NCI-H510A (cell line): Measurements from ENCODE around the gene HOXA11.
A peak's percentile ranks its signal among the peaks of the same experiment; 100 is the strongest.

ENCODE experiments used
- DNase-seq: peaks from one replicate; lab custom pipeline; 2025; lab: John Stamatoyannopoulos, UW

Gene HOXA11

DNA sequence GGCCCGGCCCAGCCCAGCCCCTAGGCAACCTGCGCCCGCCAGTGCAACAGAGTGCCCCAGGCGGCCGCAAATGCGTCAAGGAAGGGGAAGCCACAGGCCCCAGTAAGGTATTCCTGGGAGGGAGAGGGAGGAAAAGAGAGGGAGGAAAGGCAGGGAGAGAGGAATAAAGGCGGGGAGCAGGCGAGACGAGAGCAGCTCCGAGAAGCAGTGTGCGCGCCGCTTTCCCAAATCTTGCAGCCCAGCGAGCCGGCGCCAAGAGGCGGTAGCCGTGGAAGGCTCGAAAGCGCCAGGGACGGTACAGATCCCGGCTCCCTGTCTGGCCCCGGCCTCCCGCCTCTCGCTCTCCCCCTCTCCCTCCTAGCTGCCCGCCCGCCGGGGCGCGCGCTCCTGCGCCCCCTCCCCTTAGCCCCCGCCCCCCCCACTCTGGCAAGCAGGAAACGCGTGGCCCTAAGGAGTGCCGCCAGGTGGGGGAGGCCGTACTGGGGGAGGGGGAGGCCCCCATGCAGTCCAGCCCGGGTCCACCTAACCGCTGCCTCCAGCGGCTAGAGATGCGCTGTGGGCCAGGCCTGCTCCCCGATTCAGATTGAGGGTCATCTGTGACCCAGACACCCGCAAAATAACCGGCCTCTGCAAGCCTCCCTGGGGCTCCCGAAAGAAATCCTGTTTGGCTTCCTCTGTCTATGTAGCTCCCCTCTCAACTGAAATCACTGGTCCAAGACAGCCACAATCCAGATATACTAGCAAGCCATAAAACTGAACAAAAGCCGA lies 15.2 kb downstream of the HOXA11 start:
- peak; percentile 60 for DNase-seq

DNA sequence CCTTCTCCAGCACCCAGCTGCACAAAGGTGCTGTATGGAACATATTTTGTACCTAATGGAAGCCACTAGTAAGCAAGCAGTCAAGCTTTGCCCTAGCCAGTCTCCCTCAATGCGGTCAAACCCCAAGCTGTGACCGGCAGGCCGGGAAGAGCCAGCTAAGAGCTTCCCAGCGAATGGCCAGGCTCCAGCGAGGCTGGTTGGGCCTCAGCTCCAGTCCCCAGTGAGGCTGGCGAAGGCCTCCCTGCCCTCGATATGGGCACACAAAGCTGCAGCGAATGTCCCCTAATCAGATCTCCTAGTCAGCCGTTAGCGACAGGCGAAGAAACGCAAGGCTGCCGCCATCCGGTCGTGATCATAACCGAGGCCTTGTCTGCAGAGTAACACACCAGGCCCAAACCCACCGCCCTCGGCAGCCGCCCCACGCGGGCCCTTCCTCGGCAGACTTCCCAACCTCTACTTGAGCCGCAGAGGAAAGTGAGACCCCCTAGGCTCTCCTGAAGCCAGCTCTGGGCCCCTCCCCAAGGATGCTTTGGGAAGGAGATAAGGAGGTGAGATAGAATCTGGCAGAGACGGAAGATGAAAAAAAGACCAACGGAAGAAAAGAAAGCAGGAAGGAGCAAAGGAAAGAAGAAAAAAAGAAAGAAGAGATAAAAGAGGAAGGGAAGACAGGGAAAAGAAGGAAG lies 16.6 kb downstream of the HOXA11 start:
- peak; percentile 44 for DNase-seq

DNA sequence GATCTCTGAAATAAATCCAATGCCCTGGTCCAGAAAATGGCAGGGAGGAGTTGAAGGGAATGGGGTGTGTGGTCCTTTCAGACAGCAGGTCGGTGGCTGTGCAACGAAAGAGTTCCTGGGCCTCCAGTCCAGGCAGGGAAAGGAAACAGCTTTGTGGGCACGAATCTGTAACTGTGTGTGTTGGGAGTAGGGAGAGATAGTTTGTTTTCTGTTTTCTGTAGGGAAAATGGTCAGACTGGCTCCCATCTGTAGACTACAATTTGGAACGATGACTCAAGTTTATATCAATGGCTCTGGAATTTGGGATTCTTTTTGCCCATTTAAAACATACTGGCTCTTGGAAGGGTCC lies 17.1 kb downstream of the HOXA11 start:
- DNase-seq = no peak

DNA sequence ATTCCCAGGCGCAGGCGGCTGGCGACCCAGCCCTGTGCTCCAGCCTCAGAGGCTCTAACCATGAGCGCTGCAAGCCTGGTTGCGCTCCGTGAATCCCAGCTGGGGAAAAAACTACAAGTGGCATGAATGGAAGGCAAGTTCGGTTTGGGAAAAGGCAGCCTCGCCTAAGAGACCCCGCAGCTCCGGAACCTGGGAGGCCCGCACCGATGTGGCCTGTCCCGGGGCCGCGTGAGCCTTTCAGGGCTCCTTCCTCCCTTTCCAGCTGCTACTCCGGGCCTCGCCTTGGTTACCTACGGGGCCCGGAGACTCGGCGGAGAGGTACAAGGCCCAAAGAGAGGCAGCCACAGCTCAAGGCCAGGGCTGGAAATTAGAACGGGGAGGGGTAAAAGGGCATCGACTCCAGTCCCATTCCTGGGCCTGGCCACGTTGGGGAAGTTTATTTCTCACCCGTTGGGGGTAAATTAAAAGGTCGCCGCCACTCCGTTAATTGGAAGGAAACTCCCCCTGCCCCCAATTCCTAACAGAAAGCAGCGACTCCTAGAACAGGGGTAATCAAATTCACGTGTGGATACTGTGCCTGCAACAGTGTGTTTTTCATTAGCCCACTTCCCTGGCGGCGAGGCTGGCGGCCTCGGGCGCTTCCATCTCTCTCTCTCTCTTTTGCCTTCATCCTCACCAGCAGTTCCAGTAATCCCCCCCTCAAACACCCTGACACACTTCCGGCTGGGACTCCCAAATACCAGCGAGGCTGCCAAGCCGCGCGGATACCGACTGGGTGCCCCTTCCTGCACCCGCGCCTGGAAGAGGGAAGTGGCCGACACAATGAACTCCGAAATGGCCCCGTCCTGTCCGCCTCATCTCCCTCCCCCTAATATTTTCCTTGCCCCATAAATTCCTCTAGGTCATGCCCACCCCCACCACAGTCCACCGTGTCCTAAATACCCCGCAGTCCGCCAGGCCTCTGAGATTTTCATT lies 18.2 kb downstream of the HOXA11 start:
- DNase-seq = peak; percentile 47

DNA sequence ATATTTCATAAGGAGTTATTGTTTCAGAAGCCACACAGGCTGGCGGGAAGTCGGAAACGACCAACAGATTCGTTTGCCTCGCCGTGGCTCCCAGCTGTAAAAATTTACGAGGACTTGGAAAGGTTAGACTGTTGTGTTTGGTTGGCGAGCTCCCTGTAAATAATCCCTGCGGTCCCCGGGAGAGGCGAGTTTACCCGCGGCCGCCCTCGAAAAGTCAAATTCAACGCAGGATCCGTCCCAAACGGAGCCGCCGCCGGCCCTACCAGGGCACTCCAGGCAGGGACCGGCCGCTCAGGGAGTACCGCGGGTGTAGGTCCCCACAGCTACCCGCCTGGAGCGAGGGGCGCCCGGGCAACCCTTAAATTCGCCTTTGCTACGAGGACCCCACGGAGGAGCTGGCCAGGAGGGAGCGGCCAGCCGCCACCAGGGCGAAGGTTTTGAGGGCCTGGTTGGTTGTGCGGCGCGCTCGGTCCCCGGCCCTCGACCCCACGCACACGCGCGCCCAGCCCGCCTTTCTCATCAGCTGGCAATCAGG lies 19.0 kb downstream of the HOXA11 start:
- no peak for DNase-seq

DNA sequence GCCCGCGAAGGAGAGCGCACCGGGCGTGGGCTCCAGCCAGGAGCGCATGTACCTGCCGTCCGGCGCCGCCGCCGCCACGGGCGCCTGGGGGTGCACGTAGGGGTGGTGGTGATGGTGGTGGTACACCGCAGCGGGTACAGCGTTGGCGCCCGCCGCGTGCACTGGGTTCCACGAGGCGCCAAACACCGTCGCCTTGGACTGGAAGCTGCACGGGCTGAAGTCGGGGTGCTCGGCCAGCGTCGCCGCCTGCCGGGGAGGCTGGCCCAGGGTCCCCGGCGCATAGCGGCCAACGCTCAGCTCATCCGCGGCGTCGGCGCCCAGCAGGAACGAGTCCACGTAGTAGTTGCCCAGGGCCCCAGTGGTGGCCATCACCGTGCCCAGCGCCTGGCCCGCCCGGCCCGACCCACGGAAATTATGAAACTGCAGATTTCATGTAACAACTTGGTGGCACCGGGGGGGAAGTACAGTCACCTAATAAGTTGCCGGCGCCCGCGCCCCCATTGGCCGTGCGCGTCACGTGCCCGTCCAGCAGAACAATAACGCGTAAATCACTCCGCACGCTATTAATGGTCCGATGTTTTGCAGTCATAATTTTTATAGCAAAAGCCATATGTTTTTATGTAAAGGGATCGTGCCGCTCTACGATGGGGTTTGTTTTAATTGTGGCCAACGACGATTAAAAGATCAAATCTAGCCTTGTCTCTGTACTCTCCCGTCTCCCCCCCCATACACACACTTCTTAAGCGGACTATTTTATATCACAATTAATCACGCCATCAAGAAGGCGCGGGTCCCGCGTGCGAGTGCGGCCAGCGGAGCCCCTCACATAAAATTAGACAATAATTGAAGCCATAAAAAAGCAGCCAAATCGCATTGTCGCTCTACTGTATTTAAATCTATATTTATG lies 19.7 kb downstream of the HOXA11 start, which contains the start of gene HOXA9:
Gene HOXA9 (minus strand): TSS at position 449 of the 907 bp plus-strand sequence. CDS start 80 bp downstream, at position 369.
- peak; percentile 87 for DNase-seq

DNA sequence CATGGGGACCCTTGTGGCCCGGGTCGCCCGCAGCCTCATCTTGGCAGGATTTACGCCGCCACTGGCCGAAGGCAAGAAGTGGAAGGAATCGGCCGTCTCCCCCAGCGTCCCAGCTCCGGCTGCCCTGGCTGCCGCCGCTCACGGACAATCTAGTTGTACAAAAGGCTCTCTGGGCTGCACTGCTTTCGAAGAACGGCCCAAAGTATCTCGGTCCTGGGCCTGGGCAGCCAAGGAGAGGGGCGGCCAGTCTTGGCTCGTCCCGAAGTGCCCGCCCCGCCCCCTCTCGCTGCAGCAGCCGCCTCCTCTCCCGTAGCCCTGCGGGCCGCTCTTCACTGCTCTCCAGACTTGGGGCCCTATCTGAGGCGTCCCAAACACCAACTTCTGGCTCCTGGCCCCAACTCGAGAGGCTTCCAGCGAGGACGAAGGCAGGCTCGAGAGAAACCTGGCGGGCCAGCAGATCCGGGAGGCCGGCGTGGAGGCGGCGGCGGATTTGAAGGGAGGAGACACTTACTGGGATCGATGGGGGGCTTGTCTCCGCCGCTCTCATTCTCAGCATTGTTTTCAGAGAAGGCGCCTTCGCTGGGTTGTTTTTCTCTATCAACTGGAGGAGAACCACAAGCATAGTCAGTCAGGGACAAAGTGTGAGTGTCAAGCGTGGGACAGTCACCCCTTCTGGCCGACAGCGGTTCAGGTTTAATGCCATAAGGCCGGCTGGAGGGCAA lies 20.5 kb downstream of the HOXA11 start:
- no peak for DNase-seq

DNA sequence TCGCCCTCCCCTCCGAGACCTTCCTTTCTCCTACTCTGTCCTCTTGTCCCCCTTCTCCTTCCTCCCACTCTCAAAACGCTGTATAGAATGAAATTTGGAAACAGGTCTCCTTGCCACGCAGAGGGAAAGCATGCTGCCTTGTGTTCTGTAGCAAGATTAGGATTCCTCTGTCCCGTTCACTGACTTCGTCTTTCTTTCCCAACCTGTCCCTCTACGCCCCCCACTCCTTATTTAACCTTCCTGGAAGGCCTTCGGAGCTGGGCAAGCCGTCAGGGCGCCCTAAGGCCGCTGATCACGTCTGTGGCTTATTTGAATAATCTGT lies 21.0 kb downstream of the HOXA11 start:
- no peak for DNase-seq

DNA sequence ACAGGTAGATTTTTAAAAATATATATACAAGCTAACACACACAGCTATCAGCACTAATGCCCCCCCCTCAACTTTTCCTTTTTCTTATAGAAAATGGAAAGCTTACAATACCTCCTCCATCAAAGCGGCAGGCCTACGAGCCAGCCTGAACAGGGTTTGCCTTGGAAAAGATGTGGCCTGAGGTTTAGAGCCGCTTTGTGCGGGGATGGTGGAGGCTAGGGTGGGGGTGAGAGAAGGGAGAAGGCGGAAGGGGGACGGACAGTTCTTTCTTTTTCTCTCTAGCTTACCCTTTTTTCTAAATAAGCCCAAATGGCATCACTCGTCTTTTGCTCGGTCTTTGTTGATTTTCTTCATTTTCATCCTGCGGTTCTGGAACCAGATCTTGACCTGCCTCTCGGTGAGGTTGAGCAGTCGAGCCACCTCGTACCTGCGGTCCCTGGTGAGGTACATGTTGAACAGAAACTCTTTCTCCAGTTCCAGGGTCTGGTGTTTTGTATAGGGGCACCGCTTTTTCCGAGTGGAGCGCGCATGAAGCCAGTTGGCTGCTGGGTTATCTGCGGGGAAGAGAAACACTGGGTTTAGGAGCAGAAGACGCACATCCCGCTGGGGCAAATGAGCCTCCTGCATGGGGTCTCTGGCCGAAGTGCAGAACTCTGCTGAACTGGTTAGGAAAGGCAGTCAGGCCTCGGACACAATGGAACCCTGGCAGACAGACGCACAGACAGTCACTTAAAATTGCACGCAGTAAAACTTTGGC lies 21.6 kb downstream of the HOXA11 start:
- DNase-seq = no peak

DNA sequence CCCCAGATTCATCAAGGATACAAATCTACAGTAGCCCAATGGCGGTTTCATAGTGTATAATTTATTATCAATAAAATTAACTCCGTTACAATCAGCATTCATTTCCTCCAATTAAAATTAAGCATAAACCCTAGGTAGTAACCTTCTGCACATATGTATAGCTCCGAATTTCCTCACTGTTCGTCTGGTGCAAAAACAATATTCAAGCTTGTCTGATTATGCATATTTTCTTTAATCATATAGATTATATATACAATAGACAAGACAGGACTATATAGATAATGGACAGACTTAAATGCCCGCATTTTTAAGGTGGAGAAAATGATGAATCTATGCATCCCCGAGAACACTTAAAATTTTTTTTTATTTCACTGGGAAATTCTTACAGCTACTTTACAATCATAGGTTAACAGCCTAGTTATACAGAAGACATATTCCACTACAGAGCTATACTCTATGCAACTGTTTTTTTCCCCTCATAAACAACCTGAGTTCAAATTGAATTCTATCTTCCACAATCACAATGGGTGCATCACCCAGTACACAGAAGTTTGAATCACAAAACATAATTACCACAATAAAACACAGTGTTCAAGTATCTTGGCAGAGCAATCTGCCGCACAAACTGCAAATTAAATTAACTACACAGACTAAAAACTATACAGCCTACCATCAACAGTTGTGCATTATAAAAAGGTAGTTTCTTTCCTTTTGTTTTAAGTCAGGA lies 22.3 kb downstream of the HOXA11 start:
- no peak for DNase-seq

DNA sequence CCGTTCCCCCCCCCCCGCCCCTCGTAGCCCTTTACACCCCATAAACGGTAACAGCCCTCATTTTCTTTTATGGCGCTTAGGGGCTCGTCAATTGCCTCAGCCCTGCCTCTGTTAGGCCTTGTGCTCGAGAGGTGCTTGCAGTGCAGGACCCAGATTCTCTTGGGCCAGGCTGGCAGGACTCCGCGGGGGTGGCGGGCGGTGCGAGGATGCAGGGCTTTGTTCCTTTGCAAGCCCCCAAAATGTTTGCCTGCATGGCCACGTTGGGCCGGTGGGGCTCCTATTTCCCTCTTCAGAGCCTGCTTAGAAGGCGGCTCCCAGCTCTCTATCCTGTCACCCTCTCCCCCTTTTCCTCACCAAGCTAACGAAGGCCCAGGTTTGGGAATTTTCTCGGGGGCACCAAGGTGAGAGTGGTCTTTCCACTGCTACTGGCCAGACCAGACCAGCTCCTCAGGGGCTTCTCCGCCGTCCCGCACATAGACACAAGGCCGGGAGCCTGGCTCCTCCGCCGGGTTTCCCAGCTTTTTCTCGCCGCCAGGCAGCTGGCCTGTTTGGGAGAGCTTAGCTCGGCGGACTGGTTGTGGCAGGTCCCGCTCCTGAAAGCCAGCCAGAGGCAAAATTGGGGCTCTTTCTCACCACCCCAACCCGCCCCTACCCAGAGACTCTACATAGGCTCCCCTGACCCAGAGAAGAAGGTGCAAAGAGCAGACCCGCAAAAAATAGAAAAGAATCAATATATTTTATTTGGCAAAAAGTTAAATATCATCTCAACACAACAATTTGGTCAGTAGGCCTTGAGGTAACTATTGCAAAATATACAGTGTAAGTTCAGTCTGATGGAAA lies 23.1 kb downstream of the HOXA11 start:
- DNase-seq = peak; percentile 32

DNA sequence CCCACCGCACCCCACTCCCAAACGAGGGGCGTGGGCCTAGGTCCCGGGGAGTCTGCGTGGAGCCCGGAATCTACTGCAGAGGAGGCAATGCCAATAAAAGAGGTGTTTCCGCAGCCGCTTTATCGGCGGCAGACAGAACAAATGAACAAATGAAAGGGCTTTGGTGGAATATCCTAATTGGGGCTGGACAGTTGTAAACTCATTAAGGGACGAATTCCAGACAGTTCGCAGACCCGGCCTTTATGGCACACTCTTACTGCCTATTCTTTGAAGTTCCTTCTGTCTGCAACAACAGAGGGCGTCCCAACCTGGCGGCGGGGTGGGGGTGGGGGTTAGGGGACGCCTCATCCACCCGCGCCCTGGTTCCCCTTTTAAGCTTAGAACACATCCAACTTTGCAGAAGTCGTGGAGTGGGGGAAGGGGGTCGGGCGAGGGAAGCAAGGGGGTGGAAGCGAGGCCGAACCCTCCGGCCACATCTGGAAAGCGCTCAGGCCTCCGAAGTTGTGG lies 23.8 kb downstream of the HOXA11 start:
- no peak for DNase-seq

DNA sequence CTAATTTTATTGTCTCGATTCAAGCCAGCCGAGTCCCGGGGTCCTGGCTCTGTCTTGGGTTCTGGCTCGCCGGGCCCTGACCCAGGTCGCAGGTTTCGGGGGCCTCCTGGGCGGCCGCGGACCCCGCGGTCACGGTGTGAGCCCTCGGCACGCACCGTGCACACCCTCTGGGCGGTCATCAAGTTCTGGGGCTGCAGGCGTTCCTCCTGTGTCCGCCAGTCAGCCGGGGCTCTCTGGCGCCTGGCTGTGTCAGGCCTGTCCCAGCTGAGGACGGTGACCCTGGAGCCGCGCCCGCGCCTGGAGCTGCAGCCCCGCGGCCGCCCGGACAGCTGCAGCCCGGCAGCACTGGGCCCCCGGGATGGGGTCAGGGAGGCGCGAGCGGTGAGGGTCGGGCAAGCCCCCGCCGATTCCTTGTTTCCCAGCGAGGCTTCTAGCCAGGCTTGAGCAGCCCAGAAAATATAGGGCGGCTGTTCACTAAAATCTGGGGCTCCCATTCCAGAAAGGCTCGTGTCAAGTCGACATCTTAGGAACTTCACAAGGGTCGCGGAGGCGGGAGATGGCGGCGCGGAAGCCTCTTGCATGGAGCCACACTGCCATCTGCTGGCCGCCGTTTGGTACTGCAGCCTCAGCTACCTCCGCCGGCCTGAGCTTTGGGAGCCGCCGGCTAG lies 24.4 kb downstream of the HOXA11 start:
- DNase-seq = peak; percentile 78

DNA sequence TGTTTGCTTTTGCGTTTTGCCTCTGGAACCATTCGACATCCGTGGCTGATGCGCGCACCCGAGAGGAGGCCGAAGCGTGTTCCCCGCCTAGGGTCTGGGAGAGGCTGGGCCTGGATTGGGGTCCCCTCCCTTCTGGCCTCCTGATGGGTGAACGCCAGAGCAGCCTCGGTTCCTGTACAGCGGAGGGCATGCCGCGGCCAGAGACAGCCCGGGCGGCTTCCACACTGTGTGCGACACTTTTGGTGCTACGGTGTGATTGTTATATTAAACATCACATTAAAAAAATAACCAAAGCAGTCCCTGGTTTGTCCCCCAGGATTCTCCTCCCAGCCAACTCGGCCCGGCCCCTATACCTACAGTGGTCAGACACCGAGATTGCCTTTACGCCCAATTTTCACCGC lies 24.9 kb downstream of the HOXA11 start:
- no peak for DNase-seq

DNA sequence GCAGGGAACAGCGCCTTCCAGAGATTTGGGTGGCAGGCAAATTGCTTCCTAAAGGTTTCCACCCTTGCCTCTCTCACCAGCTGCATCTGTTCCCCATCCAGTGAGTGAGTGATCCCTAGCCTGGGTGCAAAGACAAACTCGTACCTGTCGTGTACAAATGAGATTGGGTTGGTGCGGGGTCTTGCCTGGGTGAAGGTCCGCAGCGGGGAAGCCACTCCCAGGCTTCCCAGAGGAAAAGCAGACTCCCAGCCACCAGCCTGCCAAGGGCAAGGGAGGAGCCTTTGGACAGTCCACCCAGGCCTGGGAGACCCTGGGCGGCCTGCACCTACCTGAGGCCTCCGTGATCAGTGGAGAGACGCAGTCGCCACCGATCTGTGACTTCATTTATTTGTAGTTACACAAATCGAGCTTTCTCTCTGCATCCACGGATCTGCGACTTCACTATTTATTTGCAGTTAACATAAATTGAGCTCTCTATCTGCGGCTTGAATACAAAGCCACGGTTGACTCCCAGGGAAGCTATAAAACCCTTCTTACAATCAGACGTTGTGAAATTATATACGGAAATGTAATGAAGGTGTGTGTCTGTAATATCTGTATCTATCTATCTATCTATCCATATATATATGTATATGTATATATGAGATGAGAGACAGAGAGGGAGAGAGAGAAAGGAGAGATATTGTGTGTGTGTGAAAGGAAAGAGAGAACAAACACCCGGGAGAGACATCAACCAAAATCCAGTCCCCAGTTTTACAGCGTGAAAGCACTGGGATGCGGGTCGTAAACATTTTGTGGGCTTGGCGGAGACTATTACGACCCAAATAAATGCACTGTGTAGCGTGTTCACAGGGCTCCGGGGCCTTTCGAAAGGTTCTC lies 25.5 kb downstream of the HOXA11 start:
- DNase-seq = no peak
